ENCODE data around the gene TPST2. TPM values are rescaled to one million over a fixed set of nuclear protein-coding genes. Genes with fewer than 3 reads are reported as not detected.

Gene TPST2
- total and polyA plus RNA-seq, 8 donors: 91.4 to 534 (median 175) TPM

DNA sequence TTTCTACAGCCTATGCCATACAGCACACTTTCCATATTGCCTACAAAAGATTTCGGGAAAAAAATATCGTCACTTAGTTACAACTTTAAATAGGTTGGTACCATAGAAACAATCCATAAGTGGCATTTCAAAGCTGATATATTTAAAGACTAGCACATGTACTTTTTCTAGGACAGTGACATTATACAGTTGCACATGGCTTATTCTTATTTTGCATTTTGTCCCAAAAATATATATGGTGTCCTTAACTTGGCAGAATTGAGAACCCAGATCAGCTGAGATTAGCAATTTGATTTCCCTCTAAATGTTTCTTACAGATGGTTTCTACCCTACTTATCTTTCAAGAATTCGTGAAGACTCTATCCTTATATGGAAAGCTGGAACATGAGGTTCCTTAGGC is 74.0 kb downstream of the TPST2 start:
- no peaks in the 10 kb centered on the region for H3K9me3 ChIP-seq
- no peak for FAIRE-seq

DNA sequence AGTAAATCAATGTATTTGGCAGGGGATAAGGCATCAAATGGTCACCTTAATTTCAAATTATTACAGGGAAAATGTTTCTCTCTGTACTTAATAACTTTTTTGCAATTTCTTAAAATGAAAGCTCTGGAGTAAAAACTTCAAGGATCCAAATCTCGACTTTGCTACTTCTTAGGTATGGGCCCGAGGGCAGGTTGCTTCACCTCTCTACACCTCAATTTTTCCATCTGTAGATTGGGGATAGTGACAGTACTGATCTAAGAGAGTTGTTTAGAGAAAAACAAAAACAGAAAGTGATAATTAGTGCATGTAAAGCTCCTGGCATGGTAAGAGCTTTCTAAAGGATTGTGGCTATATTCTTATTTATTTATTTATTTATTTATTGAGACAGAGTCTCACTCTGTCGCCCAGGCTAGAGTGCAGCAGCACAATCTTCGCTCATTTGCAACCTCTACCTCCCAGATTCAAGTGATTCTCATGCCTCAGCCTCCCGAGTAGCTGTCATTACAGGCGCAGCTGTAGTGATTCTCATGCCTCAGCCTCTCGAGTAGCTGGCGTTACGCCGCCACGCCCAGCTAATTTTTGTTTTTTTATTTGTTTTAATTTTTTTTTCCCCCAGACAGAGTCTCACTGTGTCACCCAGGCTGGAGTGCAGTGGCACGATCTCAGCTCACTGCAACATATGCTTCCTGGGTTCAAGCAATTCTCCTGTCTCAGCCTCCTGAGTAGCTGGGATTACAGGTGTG is 75.3 kb downstream of the TPST2 start:
- Histone ChIP-seq H3K27ac (peak overlapping the region in 3 of 4 donors; percentile 1 to 81 (median 36)), H3K4me1 (peaks cover 15 to 45% (median 15%) of the 10 kb centered on the region in 3 donors), H3K9me3 (no peaks in the 10 kb centered on the region), H3K36me3 (peaks cover 0 to 5% (median 0%) of the 10 kb centered on the region in 3 donors), H3K4me3 (no peak overlapping the region), H3K27me3 (no peaks in the 10 kb centered on the region)
- peak in 1 of 6 donors; percentile 50 for DNase-seq
- TF ChIP-seq, protein P1, sequence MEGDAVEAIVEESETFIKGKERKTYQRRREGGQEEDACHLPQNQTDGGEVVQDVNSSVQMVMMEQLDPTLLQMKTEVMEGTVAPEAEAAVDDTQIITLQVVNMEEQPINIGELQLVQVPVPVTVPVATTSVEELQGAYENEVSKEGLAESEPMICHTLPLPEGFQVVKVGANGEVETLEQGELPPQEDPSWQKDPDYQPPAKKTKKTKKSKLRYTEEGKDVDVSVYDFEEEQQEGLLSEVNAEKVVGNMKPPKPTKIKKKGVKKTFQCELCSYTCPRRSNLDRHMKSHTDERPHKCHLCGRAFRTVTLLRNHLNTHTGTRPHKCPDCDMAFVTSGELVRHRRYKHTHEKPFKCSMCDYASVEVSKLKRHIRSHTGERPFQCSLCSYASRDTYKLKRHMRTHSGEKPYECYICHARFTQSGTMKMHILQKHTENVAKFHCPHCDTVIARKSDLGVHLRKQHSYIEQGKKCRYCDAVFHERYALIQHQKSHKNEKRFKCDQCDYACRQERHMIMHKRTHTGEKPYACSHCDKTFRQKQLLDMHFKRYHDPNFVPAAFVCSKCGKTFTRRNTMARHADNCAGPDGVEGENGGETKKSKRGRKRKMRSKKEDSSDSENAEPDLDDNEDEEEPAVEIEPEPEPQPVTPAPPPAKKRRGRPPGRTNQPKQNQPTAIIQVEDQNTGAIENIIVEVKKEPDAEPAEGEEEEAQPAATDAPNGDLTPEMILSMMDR (IDR thresholded peaks at IDR 0.05): no peak
- no peak for ATAC-seq
- 52 to 63% methylated on average over 12 of the region's 12 CpGs for WGBS, 2 donors
- no peak for FAIRE-seq
- intact Hi-C loops (cut with DNase I): no loop called here

More for the DNA sequence above, 74.0 kb downstream of the TPST2 start:
- intact Hi-C loops (cut with DNase I): no loop called here
- H3K4me3 ChIP-seq: no peak overlapping the region
- ATAC-seq (no peak), DNase-seq (no peak)
- peaks cover 12 to 42% (median 15%) of the 10 kb centered on the region in 3 donors for H3K4me1 ChIP-seq
- no peaks in the 10 kb centered on the region for H3K27me3 ChIP-seq
- TF ChIP-seq, protein P1 (IDR thresholded peaks at IDR 0.05): no peak
- 64 to 69% methylated on average over 3 of the region's 3 CpGs for WGBS, 2 donors
- H3K36me3 ChIP-seq: no peaks in the 10 kb centered on the region
- peak overlapping the region in 2 of 4 donors; percentile 81 to 86 for H3K27ac ChIP-seq

DNA sequence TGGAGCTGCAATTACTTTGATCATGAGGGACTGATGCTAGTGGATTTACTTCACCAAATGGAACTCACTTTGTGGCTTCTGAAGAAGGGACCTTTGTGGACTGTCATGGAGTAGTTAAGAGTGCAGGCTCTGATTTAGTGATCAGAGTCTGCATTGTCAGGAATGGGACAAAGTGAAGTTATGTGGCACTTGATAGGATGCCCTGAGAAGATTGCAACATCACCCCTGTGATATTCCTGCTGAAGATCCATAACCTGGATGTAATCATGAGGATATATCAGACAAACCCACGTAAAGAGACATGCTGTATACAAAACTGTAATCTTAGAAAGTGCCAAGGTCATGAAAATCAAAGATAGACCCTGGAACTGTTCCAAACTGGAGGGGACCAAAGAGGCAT is 76.1 kb downstream of the TPST2 start:
- Histone ChIP-seq H3K27me3 (no peaks in the 10 kb centered on the region), H3K36me3 (peaks cover 0 to 12% (median 7%) of the 10 kb centered on the region in 3 donors), H3K9me3 (no peaks in the 10 kb centered on the region), H3K27ac (peak overlapping the region in 2 of 4 donors; percentile 35 to 81), H3K4me1 (peaks cover 15 to 45% (median 15%) of the 10 kb centered on the region in 3 donors), H3K4me3 (no peak overlapping the region)
- intact Hi-C loops (cut with DNase I): no loop called here
- ATAC-seq: no peak
- TF ChIP-seq, protein P1 (IDR thresholded peaks at IDR 0.05): no peak
- no peak for FAIRE-seq
- DNase-seq: no peak
- WGBS, 2 donors: 11 to 16% methylated on average over 1 of the region's 1 CpG

DNA sequence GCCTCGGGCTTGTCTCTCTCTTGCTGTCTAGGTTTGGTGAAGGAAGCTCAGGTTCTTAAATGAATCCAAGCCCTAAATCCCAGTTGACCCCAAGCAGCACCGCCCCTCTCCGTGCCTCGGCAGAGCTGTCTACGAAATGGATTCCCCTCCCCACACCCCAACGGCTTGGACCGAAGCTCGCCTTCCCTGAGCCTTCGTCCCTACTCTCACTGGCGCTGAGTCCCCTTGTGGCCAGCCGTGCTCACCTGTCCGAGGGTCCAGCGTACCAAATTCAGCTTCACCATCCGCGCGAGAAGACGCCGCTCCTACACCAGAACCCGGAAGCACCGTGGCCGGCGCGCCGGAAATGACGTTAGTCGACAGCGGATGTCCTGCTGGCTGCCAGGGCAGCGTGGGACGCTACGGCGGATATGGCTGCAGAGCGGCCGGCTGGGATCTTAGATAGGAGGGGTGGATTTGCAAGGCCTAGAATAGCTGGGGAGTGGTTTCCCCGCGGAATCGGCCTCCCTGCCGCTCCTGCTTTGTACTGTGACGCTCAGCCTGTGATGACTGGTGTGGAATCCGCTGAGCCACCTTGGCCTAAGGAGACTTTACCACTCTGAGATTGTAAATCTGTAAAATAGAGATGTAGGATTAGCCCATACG is 77.7 kb downstream of the TPST2 start, which contains the start of gene TFIP11:
Gene TFIP11 (minus strand): TSS at position 325 of the 645 bp plus-strand sequence. CDS start 2,201 bp downstream, outside the sequence.
- H3K27ac ChIP-seq: peak within 1 kb of the TSS; percentile 53 to 81 (median 61)
- peaks cover 12 to 36% (median 15%) of the 10 kb centered on the region in 3 donors for H3K4me1 ChIP-seq
- intact Hi-C loops (cut with DNase I): no loop called here
- TF ChIP-seq, protein P1 (IDR thresholded peaks at IDR 0.05): no peak
- 0% methylated on average over 40 of the region's 40 CpGs for WGBS, 2 donors
- H3K27me3 ChIP-seq: no peaks in the 10 kb centered on the region
- FAIRE-seq (peak; percentile 13), DNase-seq (peak; percentile 90 to 99 (median 93)), ATAC-seq (peak; percentile 92 to 98 (median 96))
- H3K36me3 ChIP-seq: peaks cover 0 to 28% (median 8%) of the 10 kb centered on the region in 3 donors
- peak within 1 kb of the TSS; percentile 72 to 93 (median 83) for H3K4me3 ChIP-seq
- H3K9me3 ChIP-seq: no peaks in the 10 kb centered on the region

Measured in pancreas (tissue), 10 donors.